Suprapubic skin (tissue), 4 donors: Measurements from ENCODE around the gene UBE2R2. TPM values are rescaled to one million over a fixed set of nuclear protein-coding genes. Genes with fewer than 3 reads are reported as not detected.
"Not testable (repeated sequence)": the region's sequence is repeated elsewhere in the genome, so short reads cannot be mapped to it uniquely, and the experiment has no call there.

Source experiments
- DNase-seq, 2 donors: peaks; one replicate each; pipeline ENCODE4 v3.0.0-alpha.2; 2019; ENCODE audit warnings: low spot score in 2 of 2
- H3K27ac ChIP-seq: fragments of 200-600 bp; sonication (generic); one replicate; pipeline ENCODE4 v1.5.1; 2019
- H3K27me3 ChIP-seq: fragments of 200-600 bp; sonication (generic); one replicate; pipeline ENCODE4 v1.5.1; 2019
- H3K36me3 ChIP-seq: fragments of 200-600 bp; sonication (generic); one replicate; pipeline ENCODE4 v1.5.1; 2019
- H3K4me1 ChIP-seq: fragments of 200-600 bp; sonication (generic); one replicate; pipeline ENCODE4 v1.5.1; 2019
- H3K4me3 ChIP-seq: fragments of 200-600 bp; sonication (generic); one replicate; pipeline ENCODE4 v1.5.1; 2019; ENCODE audit warnings: mild to moderate bottlenecking
- H3K9me3 ChIP-seq: fragments of 200-600 bp; sonication (generic); one replicate; pipeline ENCODE4 v1.5.1; 2019
- EP300 ChIP-seq: sonication (generic); formaldehyde crosslinking; IDR thresholded peaks from one replicate; pipeline ENCODE4 v1.6.1; 2017; ENCODE audit warnings: antibody characterized with exemption
- POLR2A ChIP-seq, 2 donors: fragments of 450-650 bp; IDR thresholded peaks; one replicate each; pipeline ENCODE4 v1.6.1; 2017; ENCODE audit warnings: antibody characterized with exemption in 2 of 2, mild to moderate bottlenecking in 2 of 2, moderate library complexity in 2 of 2
- POLR2AphosphoS5 ChIP-seq, 3 donors: sonication (generic); formaldehyde crosslinking; IDR thresholded peaks; one replicate each; pipeline ENCODE4 v1.6.1; 2017; ENCODE audit warnings: antibody characterized with exemption in 3 of 3
- WGBS: methylation state at CpG from one replicate; pipeline ENCODE4 v1.1.5; 2018; 5-methylcytosine and 5-hydroxymethylcytosine counted together
- total RNA-seq, 4 donors: library from RNA; depleted of rRNA; stranded (reverse); fragments of >200 nt; gene quantifications; one replicate each; pipeline ENCODE4 v1.1.0, GENCODE V29; 2016
- TF ChIP-seq, protein P1 (sequence below), 2 donors: fragments of 200-600 bp in 1 of 2; fragments of 450-650 bp in 1 of 2; sonication (generic) in 1 of 2; IDR thresholded peaks; one replicate each; pipeline ENCODE4 v1.5.1; 2016 to 2019; ENCODE audit warnings: antibody characterized with exemption in 2 of 2, mild to moderate bottlenecking in 1 of 2, moderate library complexity in 1 of 2

UBE2R2 gene
- total RNA-seq, 4 donors from 2014 or later: 29.2 to 36.4 (median 33.5) TPM

DNA sequence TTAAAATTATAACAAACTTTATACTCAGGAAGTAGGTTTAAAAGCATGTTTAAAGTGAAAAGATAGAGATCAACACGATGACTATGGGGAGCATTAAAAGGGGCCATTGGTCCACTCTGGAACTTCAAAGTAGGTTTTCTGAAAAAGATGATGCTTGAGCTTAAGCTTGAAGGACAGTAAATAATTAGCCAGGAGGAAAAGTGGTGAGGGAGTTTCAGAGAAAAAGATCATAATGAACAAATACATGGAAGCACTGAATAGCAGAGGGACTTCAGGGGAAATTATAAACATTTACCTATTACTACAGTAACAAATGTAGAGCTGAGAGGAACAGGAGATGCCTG is 8.0 kb upstream of the UBE2R2 start:
- not testable (repeated sequence) for DNase-seq, H3K9me3 ChIP-seq, H3K36me3 ChIP-seq, H3K4me3 ChIP-seq, H3K27ac ChIP-seq, H3K4me1 ChIP-seq, H3K27me3 ChIP-seq
- WGBS: 83% methylated on average over 1 of the region's 1 CpG

DNA sequence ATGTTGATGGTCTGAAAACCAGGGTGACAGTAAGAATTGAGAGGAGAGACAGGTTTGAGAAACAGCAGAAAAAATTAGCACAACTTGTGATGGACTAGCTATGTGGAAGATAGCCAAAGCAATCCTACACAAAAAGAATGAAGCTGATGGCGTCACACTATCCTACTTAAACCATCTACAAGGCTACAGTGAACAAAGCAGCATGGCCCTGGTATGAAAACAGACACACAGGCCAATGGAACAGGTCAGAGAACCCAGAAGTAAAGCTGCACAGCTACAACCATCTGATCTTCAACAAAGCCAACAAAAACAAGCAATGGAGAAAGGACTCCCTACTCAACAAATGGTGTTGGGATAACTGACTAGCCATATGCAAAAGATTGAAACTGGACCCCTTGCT is 7.5 kb upstream of the UBE2R2 start:
- TF ChIP-seq EP300 (no peak), POLR2AphosphoS5 (IDR thresholded peaks at IDR 0.05) (no peak), POLR2A (IDR thresholded peaks at IDR 0.05) (no peak)
- TF ChIP-seq, protein P1, sequence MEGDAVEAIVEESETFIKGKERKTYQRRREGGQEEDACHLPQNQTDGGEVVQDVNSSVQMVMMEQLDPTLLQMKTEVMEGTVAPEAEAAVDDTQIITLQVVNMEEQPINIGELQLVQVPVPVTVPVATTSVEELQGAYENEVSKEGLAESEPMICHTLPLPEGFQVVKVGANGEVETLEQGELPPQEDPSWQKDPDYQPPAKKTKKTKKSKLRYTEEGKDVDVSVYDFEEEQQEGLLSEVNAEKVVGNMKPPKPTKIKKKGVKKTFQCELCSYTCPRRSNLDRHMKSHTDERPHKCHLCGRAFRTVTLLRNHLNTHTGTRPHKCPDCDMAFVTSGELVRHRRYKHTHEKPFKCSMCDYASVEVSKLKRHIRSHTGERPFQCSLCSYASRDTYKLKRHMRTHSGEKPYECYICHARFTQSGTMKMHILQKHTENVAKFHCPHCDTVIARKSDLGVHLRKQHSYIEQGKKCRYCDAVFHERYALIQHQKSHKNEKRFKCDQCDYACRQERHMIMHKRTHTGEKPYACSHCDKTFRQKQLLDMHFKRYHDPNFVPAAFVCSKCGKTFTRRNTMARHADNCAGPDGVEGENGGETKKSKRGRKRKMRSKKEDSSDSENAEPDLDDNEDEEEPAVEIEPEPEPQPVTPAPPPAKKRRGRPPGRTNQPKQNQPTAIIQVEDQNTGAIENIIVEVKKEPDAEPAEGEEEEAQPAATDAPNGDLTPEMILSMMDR (IDR thresholded peaks at IDR 0.05): no peak
- Histone ChIP-seq H3K4me1 (peaks cover 12% of the 10 kb centered on the region), H3K36me3 (no peaks in the 10 kb centered on the region), H3K27ac (no peak overlapping the region), H3K27me3 (no peaks in the 10 kb centered on the region), H3K9me3 (no peaks in the 10 kb centered on the region), H3K4me3 (no peak overlapping the region)
- 80% methylated on average over 1 of the region's 1 CpG for WGBS
- no peak for DNase-seq

DNA sequence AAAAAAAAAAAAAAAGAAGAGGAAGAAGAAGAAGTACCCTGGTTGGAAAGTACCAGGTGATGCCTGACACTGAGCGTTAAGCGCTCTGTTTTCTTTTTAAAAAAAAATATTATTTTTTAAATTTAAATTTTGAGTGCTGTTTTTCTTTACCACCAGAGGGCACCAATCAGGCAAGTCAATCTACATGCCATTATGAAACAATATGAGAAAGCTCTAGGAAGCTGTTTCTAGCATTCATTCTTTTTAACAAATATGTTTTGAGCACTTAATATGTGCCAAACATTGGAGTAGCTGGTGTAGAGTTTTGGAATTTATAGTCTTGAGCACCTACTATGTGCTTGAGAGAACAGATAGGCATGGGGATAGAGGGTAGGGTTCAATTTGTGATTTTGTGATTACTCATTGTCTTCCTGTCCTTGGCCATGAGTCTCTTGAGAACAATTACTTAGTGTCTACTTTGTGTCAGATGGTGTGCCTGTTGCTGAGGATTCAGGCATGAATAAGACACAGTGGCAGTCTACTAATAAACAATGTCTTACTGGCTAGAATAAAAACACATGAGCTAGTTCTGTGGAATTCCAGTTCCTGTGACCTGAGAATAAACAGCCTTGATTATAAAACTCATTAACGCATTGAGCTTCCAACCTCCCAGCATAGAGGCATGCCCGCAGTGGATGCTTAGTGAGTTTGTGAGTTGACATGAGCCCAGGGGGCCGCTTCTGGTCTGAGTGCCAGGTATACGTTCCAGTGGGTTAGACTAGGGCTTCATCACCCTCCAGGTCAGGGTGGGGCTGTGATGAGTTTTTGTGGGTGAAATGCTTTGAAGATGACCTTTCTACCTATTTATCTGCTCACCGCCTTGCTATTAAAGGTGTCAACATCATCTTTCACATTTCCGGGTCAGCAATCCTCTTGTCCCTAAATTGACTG is 3.0 kb upstream of the UBE2R2 start:
- Histone ChIP-seq H3K27me3 (no peaks in the 10 kb centered on the region), H3K36me3 (no peaks in the 10 kb centered on the region), H3K4me3 (no peak overlapping the region), H3K27ac (peak overlapping the region; percentile 85), H3K4me1 (peaks cover 32% of the 10 kb centered on the region), H3K9me3 (no peaks in the 10 kb centered on the region)
- WGBS: 56% methylated on average over 8 of the region's 8 CpGs
- TF ChIP-seq, protein P1 (IDR thresholded peaks at IDR 0.05): peak; percentile 26 to 50
- TF ChIP-seq EP300: no peak
- no peak for TF ChIP-seq POLR2A (IDR thresholded peaks at IDR 0.05)
- TF ChIP-seq POLR2AphosphoS5 (IDR thresholded peaks at IDR 0.05): peak in 1 of 3 donors; percentile 17
- no peak for DNase-seq

DNA sequence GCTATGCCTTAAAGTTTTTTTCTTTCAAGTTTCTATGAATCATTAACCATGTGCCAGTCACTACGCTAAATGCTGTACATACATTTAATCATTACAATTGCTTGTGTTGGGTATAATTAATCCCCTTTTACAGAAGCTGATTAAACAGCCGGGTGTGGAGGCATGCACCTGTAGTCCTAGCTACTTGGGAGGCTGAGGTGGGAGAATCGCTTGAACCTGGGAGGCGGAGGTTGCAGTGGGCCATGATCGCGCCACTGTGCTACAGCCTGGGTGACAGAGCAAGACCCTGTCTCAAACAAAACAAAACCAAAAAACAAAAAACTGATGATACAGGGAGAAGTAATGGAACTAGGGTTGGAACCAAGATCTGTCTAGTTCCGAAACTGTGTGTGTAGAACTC is 1.2 kb upstream of the UBE2R2 start:
- H3K4me1 ChIP-seq: peaks cover 50% of the 10 kb centered on the region

DNA sequence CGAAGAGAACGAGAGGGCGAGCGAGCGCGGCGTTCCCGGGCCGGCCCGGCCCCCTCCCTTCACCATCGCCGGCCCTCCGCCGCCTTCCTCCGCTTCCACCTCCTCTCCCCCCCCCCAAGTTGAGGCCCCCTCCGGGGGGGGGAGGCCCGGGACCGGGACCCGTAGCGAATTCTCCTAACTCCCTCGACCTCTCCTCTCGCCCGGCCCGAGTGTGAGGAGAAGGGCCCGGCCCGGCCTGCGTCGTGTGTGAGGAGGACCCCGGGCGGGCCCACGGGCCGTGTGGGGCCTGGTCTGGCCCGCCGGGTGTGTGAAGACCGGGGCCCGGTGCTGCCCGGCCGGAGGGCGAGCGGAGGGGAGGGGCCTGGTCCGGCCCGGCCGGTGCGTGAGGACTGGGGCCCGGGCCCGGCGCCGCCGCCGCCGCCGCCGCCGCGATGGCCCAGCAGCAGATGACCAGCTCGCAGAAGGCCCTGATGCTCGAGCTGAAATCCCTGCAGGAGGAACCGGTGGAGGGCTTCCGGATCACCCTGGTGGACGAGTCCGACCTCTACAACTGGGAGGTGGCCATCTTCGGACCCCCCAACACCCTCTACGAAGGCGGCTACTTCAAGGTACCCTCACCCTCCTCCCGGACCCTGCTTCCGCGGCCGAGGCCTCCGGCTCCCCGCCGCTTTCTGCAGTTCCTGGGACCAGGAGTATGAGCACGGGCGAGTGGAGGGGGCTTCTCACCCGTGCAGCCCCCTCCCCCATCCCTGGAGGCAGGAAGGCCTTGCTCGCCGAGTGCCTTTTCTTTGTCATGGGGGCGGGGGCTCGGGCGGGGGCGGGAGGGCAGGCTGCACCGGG is 587 bp downstream of the UBE2R2 start:
- TF ChIP-seq POLR2A (IDR thresholded peaks at IDR 0.05) (peak in 1 of 2 donors; percentile 60), EP300 (no peak), POLR2AphosphoS5 (IDR thresholded peaks at IDR 0.05) (no peak)
- TF ChIP-seq, protein P1 (IDR thresholded peaks at IDR 0.05): peak; percentile 15 to 27
- Histone ChIP-seq H3K27ac (peak overlapping the region; percentile 100), H3K9me3 (no peaks in the 10 kb centered on the region), H3K4me1 (peaks cover 58% of the 10 kb centered on the region), H3K4me3 (peak overlapping the region; percentile 96), H3K36me3 (no peaks in the 10 kb centered on the region), H3K27me3 (no peaks in the 10 kb centered on the region)
- peak; percentile 79 to 85 for DNase-seq
- WGBS: 1% methylated on average over 12 of the region's 81 CpGs

More for the DNA sequence above, 1.2 kb upstream of the UBE2R2 start:
- no peak for DNase-seq
- no peaks in the 10 kb centered on the region for H3K27me3 ChIP-seq
- no peaks in the 10 kb centered on the region for H3K36me3 ChIP-seq
- peak overlapping the region; percentile 100 for H3K27ac ChIP-seq
- H3K4me3 ChIP-seq: peak overlapping the region; percentile 96
- H3K9me3 ChIP-seq: no peaks in the 10 kb centered on the region
- 95% methylated on average over 7 of the region's 7 CpGs for WGBS
- TF ChIP-seq EP300 (no peak), POLR2A (IDR thresholded peaks at IDR 0.05) (no peak), POLR2AphosphoS5 (IDR thresholded peaks at IDR 0.05) (no peak)
- TF ChIP-seq, protein P1 (IDR thresholded peaks at IDR 0.05): no peak
